Kidney (tissue), 14 donors: ENCODE data around the gene FAM124B. TPM values are rescaled to one million over a fixed set of nuclear protein-coding genes. Genes with fewer than 3 reads are reported as not detected.

Experiments used
- DNase-seq, 5 donors: peaks; one replicate each; pipeline ENCODE4 v3.0.0-alpha.2; 2013 to 2020
- FAIRE-seq: peaks from 2 replicates; lab custom pipeline; 2012; peaks lifted over from hg19 to GRCh38; lab: Jason Lieb, UNC
- H3K27ac ChIP-seq, 2 donors: one replicate each; pipeline ENCODE4 v1.7.0; 2013; ENCODE audit warnings: low read depth in 2 of 2, low read length in 2 of 2, inconsistent platforms in 1 of 2
- H3K27me3 ChIP-seq: one replicate; pipeline ENCODE4 v1.7.1; 2013; ENCODE audit warnings: low read length, inconsistent platforms; ENCODE audit not compliant: control insufficient read depth, insufficient read depth
- H3K36me3 ChIP-seq, 3 donors: one replicate each; pipeline versions ENCODE4 v1.7.0 to v1.7.1; 2013; ENCODE audit warnings: low read length in 3 of 3, control low read depth in 1 of 3, inconsistent platforms in 1 of 3; ENCODE audit not compliant: insufficient read depth in 3 of 3, control insufficient read depth in 2 of 3
- H3K4me1 ChIP-seq, 3 donors: one replicate each; pipeline versions ENCODE4 v1.7.0 to v1.7.1; 2013; ENCODE audit warnings: low read length in 3 of 3, inconsistent platforms in 1 of 3, low read depth in 1 of 3; ENCODE audit not compliant: control insufficient read depth in 2 of 3, insufficient read depth in 2 of 3
- H3K4me3 ChIP-seq, 3 donors: one replicate each; pipeline versions ENCODE4 v1.7.0 to v1.8.1; 2013; ENCODE audit warnings: low read length in 3 of 3, control low read depth in 1 of 3, inconsistent platforms in 1 of 3
- H3K9ac ChIP-seq, 3 donors: one replicate each; pipeline versions ENCODE4 v1.7.0 to v1.7.1; 2013; ENCODE audit warnings: low read length in 3 of 3, control low read depth in 1 of 3, inconsistent platforms in 1 of 3
- H3K9me3 ChIP-seq, 3 donors: one replicate each; pipeline versions ENCODE4 v1.7.0 to v1.7.1; 2013; ENCODE audit warnings: low read length in 3 of 3, control low read depth in 1 of 3, inconsistent platforms in 1 of 3; ENCODE audit not compliant: control insufficient read depth in 2 of 3, insufficient read depth in 1 of 3
- intact Hi-C: fragments of 100-400 bp; cut with DNase I; formaldehyde crosslinking; loops from one replicate; pipeline ENCODE4 v1.11.1; 2022
- polyA plus RNA-seq: library from polyadenylated mRNA; stranded (reverse); fragments of 350-450 nt; fragmentation: Illumina TruSeq; extraction: RNeasy Lipid Tissue Mini Kit (QIAGEN cat#74804); gene quantifications from one replicate; pipeline ENCODE4 v1.2.3, GENCODE V29; 2014; ENCODE audit warnings: low read depth, low replicate concordance; ENCODE audit not compliant: insufficient read depth
- total RNA-seq: library from RNA; stranded (reverse); fragmentation: NEBNext Ultra II Directional; extraction: Animal tissue kit (Norgen Biotek cat#: 25700); gene quantifications from one replicate; pipeline ENCODE4 v1.2.1, GENCODE V29; 2021
- TF ChIP-seq, protein P1 (sequence below): IDR thresholded peaks from 3 replicates; pipeline ENCODE4 v1.5.1; 2012; ENCODE audit warnings: mild to moderate bottlenecking, moderate library complexity, borderline replicate concordance; ENCODE audit not compliant: insufficient read depth; ENCODE audit errors: extremely low read depth
- donor health status: control.
- donor health status: control.
- donor health status: control.
- donor health status: control.
- donor health status: control.
- donor health status: DM: yes; HTN: yes; CAD: no.
- donor health status: Normal renal cell carcinoma (clear cell type).

Gene FAM124B
- total and polyA plus RNA-seq, 2 donors from 2014 or later = 0.90 to 2.0 TPM

DNA sequence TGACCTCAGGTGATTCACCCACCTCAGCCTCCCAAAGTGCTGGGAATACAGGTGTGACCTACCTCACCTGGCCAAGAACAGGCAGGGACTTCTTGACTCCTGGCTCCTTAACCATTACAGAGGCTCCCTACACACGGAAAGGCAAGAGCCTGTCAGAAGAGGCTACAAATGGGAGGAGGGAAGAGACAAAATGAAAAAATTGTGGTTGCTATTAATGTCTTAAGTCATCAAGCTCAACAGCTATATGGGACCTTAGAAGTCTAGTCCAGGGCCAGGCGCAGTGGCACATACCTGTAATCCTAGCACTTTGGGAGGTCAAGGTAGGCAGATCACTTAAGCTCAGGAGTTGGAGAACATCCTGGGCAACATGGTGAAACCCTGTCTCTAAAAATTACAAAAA, 11.5 kb upstream of the FAM124B start:
- no peak for FAIRE-seq
- intact Hi-C loops = no loop called here
- peaks cover 0 to 6% (median 3%) of the 10 kb centered on the region in 3 donors for H3K4me1 ChIP-seq
- H3K9me3 ChIP-seq = no peaks in the 10 kb centered on the region
- H3K27me3 ChIP-seq = no peaks in the 10 kb centered on the region
- H3K27ac ChIP-seq = no peak overlapping the region
- DNase-seq = no peak
- TF ChIP-seq, protein P1, sequence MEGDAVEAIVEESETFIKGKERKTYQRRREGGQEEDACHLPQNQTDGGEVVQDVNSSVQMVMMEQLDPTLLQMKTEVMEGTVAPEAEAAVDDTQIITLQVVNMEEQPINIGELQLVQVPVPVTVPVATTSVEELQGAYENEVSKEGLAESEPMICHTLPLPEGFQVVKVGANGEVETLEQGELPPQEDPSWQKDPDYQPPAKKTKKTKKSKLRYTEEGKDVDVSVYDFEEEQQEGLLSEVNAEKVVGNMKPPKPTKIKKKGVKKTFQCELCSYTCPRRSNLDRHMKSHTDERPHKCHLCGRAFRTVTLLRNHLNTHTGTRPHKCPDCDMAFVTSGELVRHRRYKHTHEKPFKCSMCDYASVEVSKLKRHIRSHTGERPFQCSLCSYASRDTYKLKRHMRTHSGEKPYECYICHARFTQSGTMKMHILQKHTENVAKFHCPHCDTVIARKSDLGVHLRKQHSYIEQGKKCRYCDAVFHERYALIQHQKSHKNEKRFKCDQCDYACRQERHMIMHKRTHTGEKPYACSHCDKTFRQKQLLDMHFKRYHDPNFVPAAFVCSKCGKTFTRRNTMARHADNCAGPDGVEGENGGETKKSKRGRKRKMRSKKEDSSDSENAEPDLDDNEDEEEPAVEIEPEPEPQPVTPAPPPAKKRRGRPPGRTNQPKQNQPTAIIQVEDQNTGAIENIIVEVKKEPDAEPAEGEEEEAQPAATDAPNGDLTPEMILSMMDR = no peak
- H3K36me3 ChIP-seq = no peaks in the 10 kb centered on the region
- no peak overlapping the region for H3K4me3 ChIP-seq
- H3K9ac ChIP-seq = no peak overlapping the region

DNA sequence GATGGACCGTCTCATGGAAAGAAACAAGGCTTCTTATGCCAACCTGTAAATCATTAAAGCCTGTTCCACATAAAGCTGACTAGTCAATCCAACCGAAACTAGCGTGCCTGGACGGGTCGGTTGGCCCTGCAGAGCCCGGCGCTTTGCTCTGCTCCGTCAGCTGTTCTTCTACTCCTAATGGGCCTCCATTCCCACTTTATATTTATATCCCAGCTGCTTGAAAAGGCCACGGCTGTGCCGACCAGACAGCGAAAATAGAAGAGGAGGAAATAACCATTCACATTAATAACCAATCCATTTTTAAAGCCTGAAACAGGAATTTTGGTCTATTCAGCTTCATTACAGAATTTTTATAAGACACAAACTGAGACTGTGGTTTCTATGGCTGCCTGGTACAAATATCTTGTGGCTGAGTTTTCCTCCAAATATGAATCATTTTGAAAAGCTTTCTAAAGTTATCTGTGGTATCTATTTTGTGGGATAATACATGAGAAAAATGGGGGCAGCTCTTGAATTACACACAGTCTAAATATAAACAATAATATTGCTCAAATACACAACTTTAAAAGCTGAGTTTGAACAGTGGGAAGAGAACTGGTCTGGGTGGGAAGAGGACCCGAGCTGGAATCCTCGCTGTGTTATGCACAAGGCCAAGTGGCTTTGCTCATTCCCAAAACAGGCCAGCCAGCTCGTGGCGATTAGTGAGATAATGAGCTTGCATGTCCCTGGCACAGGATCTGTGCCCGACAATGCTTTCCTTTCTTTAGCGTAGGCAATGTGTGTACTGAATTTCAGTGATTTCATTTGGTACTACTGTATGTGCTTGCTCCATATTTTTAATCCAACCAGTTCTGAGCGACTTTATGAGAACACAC, 10.5 kb upstream of the FAM124B start:
- H3K4me1 ChIP-seq = peaks cover 0 to 6% (median 3%) of the 10 kb centered on the region in 3 donors
- H3K9me3 ChIP-seq = no peaks in the 10 kb centered on the region
- H3K4me3 ChIP-seq = peak overlapping the region in 2 of 3 donors; percentile 5 to 23
- no peak for FAIRE-seq
- intact Hi-C loops = no loop called here
- DNase-seq = peak; percentile 59 to 84 (median 83)
- peak overlapping the region in 1 of 2 donors; percentile 5 for H3K27ac ChIP-seq
- no peak overlapping the region for H3K9ac ChIP-seq
- no peaks in the 10 kb centered on the region for H3K36me3 ChIP-seq
- TF ChIP-seq, protein P1 = no peak
- H3K27me3 ChIP-seq = no peaks in the 10 kb centered on the region

DNA sequence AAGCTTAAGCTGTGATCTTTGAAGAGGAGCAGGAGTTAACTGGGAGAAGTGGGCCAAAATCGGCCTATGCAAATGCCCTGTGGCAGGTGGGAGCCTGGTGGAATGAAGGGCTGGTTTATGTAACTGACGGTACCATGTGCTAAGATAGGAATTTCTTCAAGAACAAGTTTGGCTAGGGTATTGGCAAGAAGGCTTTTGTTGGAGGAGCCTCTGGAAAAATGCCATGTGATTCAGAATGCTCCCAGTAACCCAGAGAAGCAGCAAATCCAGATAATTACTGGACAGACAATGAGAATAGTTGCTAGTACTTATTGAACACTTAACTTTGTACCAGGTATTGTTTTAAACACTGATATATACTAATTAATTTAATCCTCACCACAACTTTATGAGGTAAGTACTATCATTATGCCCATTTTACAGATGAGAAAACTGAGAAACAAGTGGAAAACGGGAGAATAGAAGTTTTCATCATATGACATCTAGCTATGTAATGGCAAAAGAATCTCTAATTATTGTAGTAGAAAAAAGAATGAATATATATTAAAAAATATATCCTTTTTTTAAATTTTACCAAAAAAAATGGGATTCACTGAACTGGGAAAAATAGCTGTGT, 9.1 kb upstream of the FAM124B start:
- intact Hi-C loops = no loop called here
- H3K27me3 ChIP-seq = no peaks in the 10 kb centered on the region
- H3K9ac ChIP-seq = no peak overlapping the region
- TF ChIP-seq, protein P1 = no peak
- FAIRE-seq = no peak
- no peaks in the 10 kb centered on the region for H3K9me3 ChIP-seq
- H3K4me1 ChIP-seq = peaks cover 0 to 6% (median 3%) of the 10 kb centered on the region in 3 donors
- DNase-seq = no peak
- no peak overlapping the region for H3K4me3 ChIP-seq
- no peak overlapping the region for H3K27ac ChIP-seq
- H3K36me3 ChIP-seq = no peaks in the 10 kb centered on the region
